HFF-Myc (cell line): ENCODE measurements around the gene DMAC2.

Experiments
- DNase-seq: peaks from one replicate; pipeline ENCODE4 v3.0.0-alpha.2; 2011; ENCODE audit warnings: low read depth; ENCODE audit errors: extremely low read depth
- H3K4me3 ChIP-seq: replicated peaks from 2 replicates; pipeline ENCODE4 v1.5.1; 2011; ENCODE audit warnings: low read depth, mild to moderate bottlenecking, control low read depth, low read length
- CTCF ChIP-seq: IDR thresholded peaks from 2 replicates; pipeline ENCODE4 v1.5.1; 2012; ENCODE audit warnings: mild to moderate bottlenecking, low read depth, low read length, control low read depth; ENCODE audit errors: missing control alignments

DMAC2 gene

GRCh38 chr19:41425174-41426115 is 14.3 kb downstream of the DMAC2 start:
- H3K4me3 ChIP-seq = no peak overlapping the region
- DNase-seq = no peak
- no peak for TF ChIP-seq CTCF

GRCh38 chr19:41424335-41425173 is 15.2 kb downstream of the DMAC2 start:
- H3K4me3 ChIP-seq = no peak overlapping the region
- DNase-seq = no peak
- TF ChIP-seq CTCF = no peak

GRCh38 chr19:41422955-41423354 is 16.8 kb downstream of the DMAC2 start:
- H3K4me3 ChIP-seq = no peak overlapping the region
- DNase-seq = no peak
- no peak for TF ChIP-seq CTCF

- no peak for TF ChIP-seq CTCF
- DNase-seq = no peak
These were observed 17.3 kb downstream of the DMAC2 start for GRCh38 chr19:41422456-41422855.

GRCh38 chr19:41421973-41422372 is 17.7 kb downstream of the DMAC2 start:
- no peak overlapping the region for H3K4me3 ChIP-seq
- TF ChIP-seq CTCF = no peak
- DNase-seq = no peak

More at GRCh38 chr19:41422456-41422855, 17.3 kb downstream of the DMAC2 start:
- no peak overlapping the region for H3K4me3 ChIP-seq

- H3K4me3 ChIP-seq = no peak overlapping the region
- DNase-seq = no peak
- no peak for TF ChIP-seq CTCF
These were observed 18.4 kb downstream of the DMAC2 start for GRCh38 chr19:41421314-41421713.
